Activated T-cell treated with anti-CD3 and anti-CD28 coated beads, Interleukin-2, amount 50 U/mL, for 1 hour (primary cell): Measurements from ENCODE around the gene CACNA1F.
"Not testable (repeated sequence)": the region's sequence is repeated elsewhere in the genome, so short reads cannot be mapped to it uniquely, and the experiment has no call there.

Experiments used
- DNase-seq: peaks from one replicate; pipeline ENCODE4 v3.0.0-alpha.2; 2020

The CACNA1F gene

GRCh38 chrX:49192722-49193328 is 40.3 kb downstream of the CACNA1F start:
- DNase-seq, result no peak

- no peak for DNase-seq
These were observed 41.5 kb downstream of the CACNA1F start for GRCh38 chrX:49191574-49192011.

GRCh38 chrX:49190821-49191573 is 42.1 kb downstream of the CACNA1F start:
- DNase-seq, result peak; percentile 73

GRCh38 chrX:49189606-49190005 is 43.5 kb downstream of the CACNA1F start:
- no peak for DNase-seq

GRCh38 chrX:49188468-49189076 is 44.6 kb downstream of the CACNA1F start:
- DNase-seq, result no peak

DNA sequence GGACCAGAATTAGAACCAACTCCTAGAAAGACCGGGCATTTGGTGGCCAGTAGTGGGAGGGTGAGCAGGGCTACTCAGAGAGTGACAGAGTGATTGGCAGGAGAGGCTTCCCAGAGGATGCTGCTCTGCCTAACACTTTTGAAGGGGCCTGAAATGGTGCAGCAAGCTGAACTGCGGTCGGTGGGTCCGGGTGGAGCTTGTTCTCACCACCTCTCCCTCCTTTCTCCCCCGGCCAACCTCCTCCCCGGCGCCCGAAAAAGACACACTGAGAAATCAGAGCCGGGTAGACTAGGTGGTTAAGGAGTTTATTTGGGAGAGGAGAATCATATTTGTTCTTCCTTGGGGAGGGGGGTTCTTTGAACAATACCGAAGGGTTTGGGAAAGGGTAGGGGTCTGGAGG is 45.6 kb downstream of the CACNA1F start:
- DNase-seq, result no peak

DNA sequence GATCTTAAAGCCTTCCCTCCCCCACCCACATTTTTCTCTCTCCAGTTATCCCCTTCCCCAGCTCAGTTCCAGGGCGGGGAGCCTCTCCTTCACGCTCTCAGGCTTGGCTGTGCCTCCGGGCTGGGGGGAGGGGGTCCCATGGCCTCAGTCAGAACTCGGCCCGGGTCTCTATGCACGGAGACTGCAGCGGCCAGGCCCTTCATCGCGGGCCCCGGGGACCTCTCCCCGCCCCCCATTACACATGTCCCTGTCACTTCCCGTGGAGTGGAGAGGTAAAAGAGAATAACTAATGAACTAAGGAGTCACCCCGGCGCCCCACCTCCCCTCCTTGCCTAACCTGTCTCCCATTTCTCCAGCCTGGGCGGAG is 46.1 kb downstream of the CACNA1F start:
- DNase-seq, result no peak

- peak; percentile 77 for DNase-seq
These were observed 46.8 kb downstream of the CACNA1F start, which contains the start of gene PRICKLE3 for GRCh38 chrX:49186125-49187027. TSS of gene PRICKLE3 (minus strand) at chrX:49186373. CDS start at chrX:49186297, 76 bp downstream.

DNA sequence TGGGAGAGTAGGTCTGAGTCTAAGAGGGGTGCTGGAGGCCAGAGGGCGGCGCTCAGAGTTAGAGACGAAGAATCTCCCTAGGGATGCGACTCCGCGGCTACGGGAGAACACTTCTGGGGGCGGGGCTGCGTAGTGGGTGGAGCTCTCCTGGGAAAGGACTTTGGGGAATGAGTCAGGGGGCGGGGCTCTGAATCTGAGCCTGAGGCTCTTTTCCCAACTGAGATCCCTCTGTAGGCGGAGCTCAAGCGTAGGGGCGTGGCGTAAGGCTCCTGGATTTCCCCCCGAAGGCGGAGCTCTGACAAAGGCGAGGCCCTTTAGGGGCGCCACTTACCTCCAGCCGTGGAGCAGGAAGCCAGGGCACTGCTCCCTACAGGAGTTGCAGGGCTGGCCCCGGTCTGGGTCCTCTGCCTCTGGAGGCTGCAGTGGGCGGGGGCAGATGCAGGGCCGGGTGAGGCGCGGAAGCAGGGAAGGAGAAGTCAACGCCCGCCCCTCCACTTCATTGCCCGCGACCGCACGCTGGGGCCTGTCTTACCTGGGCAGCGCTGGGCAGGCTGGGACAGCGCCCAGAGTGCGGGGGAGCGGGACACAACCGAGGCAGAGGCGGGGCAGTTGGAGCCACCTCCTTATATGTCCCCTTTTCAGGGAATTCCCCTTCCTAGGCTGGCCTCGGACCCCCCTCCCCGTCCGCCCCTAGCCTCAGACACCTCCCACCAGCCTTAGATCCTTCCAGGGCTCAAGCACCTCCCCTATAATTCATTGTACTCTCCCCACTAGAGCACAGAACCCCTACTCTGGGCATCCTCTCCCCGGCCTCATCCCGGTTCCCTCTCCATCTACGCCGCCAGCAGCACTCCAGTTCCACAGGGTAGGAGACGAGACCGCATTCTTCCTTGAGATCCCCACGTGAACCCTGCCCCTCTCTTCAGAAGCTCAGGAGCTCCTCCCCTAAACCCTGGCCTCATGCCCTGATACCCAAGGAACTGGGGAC is 48.6 kb downstream of the CACNA1F start:
- no peak for DNase-seq

- no peak for DNase-seq
These were observed 49.3 kb downstream of the CACNA1F start for GRCh38 chrX:49183701-49184281.

GRCh38 chrX:49179358-49179757 is 53.8 kb downstream of the CACNA1F start:
- no peak for DNase-seq

GRCh38 chrX:49178537-49178936 is 54.6 kb downstream of the CACNA1F start:
- no peak for DNase-seq

- DNase-seq, result no peak
These were observed 55.2 kb downstream of the CACNA1F start for GRCh38 chrX:49177873-49178480.

GRCh38 chrX:49177338-49177833 is 55.8 kb downstream of the CACNA1F start:
- DNase-seq, result no peak

DNA sequence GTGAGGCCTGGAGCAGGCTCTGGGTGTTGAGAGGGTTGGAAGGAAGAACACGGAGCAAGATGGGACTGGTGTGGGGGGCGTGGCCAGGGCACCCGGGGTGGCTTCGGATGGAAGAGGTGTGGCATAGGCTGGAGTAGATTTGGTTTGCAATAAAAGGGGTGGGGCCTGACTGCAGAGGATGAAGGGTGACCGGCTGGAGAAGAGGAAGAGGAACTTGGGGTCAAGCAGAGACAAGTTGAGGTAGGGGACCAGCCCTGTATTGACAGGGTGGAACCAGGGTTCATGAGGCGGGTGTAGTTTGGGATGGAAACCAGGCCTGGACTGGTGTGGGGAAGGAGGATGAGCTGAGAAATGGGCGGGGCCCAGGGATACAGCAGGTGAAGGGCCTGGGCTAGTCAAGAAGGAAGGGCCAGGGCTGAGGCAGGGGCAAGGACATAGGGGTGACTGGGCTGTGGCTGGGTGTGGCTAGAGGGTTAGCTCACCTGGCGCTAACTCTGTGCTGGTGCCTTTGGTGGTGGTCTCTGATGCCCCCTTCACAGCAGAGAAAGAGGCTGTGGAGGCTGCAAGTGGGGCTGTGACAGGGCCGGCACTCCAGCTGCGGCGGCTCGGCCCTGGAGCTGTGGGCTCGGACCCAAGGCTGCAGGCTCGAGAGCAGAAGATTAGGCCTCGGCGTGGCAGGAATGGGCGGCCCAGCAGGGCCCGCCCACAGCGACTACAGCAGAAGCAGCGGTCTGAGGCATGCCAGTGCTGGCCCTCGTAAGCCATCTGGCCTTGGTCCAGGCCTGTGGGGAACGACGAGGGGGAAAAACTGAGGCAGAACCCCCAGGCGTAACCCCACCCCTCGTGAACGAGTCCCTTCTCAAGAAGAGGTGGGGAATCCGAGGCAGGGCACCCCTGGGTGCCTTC is 56.5 kb downstream of the CACNA1F start:
- DNase-seq, result no peak

- no peak for DNase-seq
These were observed 57.5 kb downstream of the CACNA1F start for GRCh38 chrX:49175435-49176274.

GRCh38 chrX:49174723-49175122 is 58.4 kb downstream of the CACNA1F start:
- no peak for DNase-seq

- not testable (repeated sequence) for DNase-seq
These were observed 59.6 kb downstream of the CACNA1F start for GRCh38 chrX:49173544-49173943.
